ENCODE results near the gene AFP.

Gene AFP

DNA sequence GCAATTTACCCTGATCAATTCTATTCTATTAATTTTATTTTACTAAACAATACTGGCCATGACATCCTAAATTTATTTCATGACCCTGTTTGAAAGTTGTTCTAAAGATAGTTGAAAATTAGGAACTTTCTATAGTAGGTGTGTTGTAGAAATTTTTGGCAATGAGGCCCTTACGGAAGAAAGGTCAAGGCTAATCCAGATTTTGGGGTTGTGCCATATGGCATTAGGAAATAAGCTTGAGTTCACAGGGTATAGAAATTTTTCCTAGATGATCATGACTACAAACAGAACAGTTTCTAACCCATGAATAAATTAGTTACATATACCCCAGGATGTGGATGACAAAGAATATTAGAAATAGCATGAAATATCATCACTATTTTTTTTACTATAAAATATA, 39.7 kb upstream of the AFP start:
- DNase-seq: no peak
- Histone ChIP-seq H3K9me3 (ENCODE audit: severe bottlenecking) (no peaks in the 10 kb centered on the region), H3K27ac (no peak overlapping the region), H3K36me3 (no peaks in the 10 kb centered on the region), H3K4me3 (ENCODE audit: low read depth, low read length) (no peak overlapping the region), H3K27me3 (ENCODE audit: insufficient read depth, low read depth, severe bottlenecking) (no peaks in the 10 kb centered on the region)
- TF ChIP-seq, protein P1, sequence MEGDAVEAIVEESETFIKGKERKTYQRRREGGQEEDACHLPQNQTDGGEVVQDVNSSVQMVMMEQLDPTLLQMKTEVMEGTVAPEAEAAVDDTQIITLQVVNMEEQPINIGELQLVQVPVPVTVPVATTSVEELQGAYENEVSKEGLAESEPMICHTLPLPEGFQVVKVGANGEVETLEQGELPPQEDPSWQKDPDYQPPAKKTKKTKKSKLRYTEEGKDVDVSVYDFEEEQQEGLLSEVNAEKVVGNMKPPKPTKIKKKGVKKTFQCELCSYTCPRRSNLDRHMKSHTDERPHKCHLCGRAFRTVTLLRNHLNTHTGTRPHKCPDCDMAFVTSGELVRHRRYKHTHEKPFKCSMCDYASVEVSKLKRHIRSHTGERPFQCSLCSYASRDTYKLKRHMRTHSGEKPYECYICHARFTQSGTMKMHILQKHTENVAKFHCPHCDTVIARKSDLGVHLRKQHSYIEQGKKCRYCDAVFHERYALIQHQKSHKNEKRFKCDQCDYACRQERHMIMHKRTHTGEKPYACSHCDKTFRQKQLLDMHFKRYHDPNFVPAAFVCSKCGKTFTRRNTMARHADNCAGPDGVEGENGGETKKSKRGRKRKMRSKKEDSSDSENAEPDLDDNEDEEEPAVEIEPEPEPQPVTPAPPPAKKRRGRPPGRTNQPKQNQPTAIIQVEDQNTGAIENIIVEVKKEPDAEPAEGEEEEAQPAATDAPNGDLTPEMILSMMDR (IDR thresholded peaks at IDR 0.05; ENCODE audit: low read depth, low read length): no peak

DNA sequence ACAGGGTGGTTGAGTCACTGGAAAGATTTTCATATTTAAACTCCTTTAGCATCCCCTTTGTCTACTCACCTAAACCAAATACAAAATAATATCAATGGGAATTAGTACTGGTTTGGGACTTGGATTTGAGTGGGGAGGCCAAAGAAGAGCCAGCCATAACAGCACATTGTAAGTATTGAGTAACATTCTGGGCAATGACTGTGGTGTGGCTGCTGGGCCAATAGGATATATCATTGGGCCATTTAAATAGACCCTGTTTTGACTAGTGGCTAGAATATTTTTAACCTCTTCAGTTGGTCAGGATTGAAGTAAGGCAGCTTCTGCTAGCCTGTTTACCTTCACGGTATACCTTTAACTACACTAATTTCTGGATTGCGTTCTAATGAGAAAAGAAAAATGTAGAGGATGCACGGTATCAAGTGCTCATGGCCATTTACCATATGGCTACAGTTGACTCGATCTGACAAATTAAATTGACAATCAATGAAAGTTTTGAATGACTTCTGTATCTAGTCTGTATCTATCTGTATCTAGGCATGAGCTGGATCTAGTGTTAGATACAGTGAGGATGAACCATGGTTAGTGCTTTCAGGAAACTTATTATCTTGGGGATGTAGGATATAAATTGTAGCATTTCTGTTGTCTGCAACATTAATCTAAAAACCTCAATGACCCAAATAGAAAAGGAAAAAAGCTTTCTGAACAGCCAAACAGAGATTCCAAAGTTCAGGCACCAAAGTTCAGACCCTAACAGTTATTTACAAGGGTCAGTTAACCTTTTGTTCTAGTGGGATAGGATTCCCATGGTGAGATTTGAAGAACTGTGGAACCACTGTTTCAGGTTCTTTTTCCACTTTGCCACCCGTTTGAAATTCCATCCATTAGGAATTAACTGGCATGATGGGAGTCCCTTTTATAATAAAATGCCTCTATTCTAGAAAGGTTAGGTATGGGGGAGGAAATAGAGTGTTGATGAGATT, 38.7 kb upstream of the AFP start:
- no peaks in the 10 kb centered on the region for H3K27me3 ChIP-seq (ENCODE audit: insufficient read depth, low read depth, severe bottlenecking)
- no peaks in the 10 kb centered on the region for H3K36me3 ChIP-seq
- H3K9me3 ChIP-seq (ENCODE audit: severe bottlenecking): no peaks in the 10 kb centered on the region
- no peak overlapping the region for H3K27ac ChIP-seq
- TF ChIP-seq, protein P1 (IDR thresholded peaks at IDR 0.05; ENCODE audit: low read depth, low read length): no peak
- DNase-seq: no peak
- H3K4me3 ChIP-seq (ENCODE audit: low read depth, low read length): no peak overlapping the region

DNA sequence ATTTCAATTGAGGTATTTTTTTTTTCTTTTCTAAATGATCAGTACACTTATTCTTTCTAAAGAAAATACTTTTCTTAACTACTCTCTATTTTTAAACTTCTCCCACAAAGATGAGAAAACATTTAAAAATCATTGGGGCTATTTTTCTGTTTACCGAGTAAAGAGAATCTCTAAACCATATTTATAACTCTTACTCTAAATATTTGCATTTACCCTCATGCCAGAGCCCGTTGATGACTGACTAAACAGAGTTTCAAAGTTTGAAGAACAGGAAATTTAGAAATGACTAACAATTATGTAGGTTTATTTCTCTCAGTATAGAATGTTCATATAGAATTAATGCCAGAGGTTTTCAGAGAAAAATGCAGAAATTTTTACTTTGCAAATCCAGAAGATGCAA, 34.6 kb upstream of the AFP start:
- DNase-seq: no peak
- Histone ChIP-seq H3K27ac (no peak overlapping the region), H3K36me3 (no peaks in the 10 kb centered on the region), H3K9me3 (ENCODE audit: severe bottlenecking) (no peaks in the 10 kb centered on the region), H3K4me3 (ENCODE audit: low read depth, low read length) (no peak overlapping the region), H3K27me3 (ENCODE audit: insufficient read depth, low read depth, severe bottlenecking) (no peaks in the 10 kb centered on the region)
- TF ChIP-seq, protein P1 (IDR thresholded peaks at IDR 0.05; ENCODE audit: low read depth, low read length): no peak

DNA sequence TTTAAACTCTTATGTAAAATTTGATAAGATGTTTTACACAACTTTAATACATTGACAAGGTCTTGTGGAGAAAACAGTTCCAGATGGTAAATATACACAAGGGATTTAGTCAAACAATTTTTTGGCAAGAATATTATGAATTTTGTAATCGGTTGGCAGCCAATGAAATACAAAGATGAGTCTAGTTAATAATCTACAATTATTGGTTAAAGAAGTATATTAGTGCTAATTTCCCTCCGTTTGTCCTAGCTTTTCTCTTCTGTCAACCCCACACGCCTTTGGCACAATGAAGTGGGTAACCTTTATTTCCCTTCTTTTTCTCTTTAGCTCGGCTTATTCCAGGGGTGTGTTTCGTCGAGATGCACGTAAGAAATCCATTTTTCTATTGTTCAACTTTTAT, 32.0 kb upstream of the AFP start, which contains the start of gene ALB:
Gene ALB (plus strand): TSS at position 246 of the 400 bp plus-strand sequence. CDS start 41 bp downstream, at position 287.
- TF ChIP-seq, protein P1 (IDR thresholded peaks at IDR 0.05; ENCODE audit: low read depth, low read length): no peak
- Histone ChIP-seq H3K27me3 (ENCODE audit: insufficient read depth, low read depth, severe bottlenecking) (no peaks in the 10 kb centered on the region), H3K9me3 (ENCODE audit: severe bottlenecking) (no peaks in the 10 kb centered on the region), H3K36me3 (no peaks in the 10 kb centered on the region), H3K27ac (no peak within 1 kb of the TSS), H3K4me3 (ENCODE audit: low read depth, low read length) (no peak within 1 kb of the TSS)
- no peak for DNase-seq

DNA sequence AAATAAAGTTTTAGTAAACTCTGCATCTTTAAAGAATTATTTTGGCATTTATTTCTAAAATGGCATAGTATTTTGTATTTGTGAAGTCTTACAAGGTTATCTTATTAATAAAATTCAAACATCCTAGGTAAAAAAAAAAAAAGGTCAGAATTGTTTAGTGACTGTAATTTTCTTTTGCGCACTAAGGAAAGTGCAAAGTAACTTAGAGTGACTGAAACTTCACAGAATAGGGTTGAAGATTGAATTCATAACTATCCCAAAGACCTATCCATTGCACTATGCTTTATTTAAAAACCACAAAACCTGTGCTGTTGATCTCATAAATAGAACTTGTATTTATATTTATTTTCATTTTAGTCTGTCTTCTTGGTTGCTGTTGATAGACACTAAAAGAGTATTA, 31.6 kb upstream of the AFP start:
- Histone ChIP-seq H3K27ac (no peak overlapping the region), H3K27me3 (ENCODE audit: insufficient read depth, low read depth, severe bottlenecking) (no peaks in the 10 kb centered on the region), H3K4me3 (ENCODE audit: low read depth, low read length) (no peak overlapping the region), H3K9me3 (ENCODE audit: severe bottlenecking) (no peaks in the 10 kb centered on the region), H3K36me3 (no peaks in the 10 kb centered on the region)
- no peak for DNase-seq
- TF ChIP-seq, protein P1 (IDR thresholded peaks at IDR 0.05; ENCODE audit: low read depth, low read length): no peak

Data from WERI-Rb-1 (cell line).